ENCODE data around the gene TRAF7. TPM values are rescaled to one million over a fixed set of nuclear protein-coding genes. Genes with fewer than 3 reads are reported as not detected.
A peak's percentile ranks its signal among the peaks of the same experiment; 100 is the strongest.

The TRAF7 gene
- total and polyA plus RNA-seq, 2 of the 13 experiments (the other 11 are each of a cell fraction or from before 2014, with no cell fraction given), result 47.9 to 65.6 TPM

- TF ChIP-seq HOXA7 (CRISPR knock-in tag; IDR thresholded peaks at IDR 0.05) (no peak), SP5 (CRISPR knock-in tag; IDR thresholded peaks at IDR 0.05; ENCODE audit: borderline replicate concordance, low read depth) (no peak), MBD4 (IDR thresholded peaks at IDR 0.05; ENCODE audit: borderline replicate concordance, low read length) (no peak), ISX (CRISPR knock-in tag; conservative IDR thresholded peaks at IDR 0.05) (no peak), ZNF205 (CRISPR knock-in tag; IDR thresholded peaks at IDR 0.05) (no peak), ZBTB43 (CRISPR knock-in tag; conservative IDR thresholded peaks at IDR 0.05) (no peak), ZNF335 (CRISPR knock-in tag; IDR thresholded peaks at IDR 0.05) (no peak), ZKSCAN5 (CRISPR knock-in tag; IDR thresholded peaks at IDR 0.05) (no peak), PTBP1 (IDR thresholded peaks at IDR 0.05; ENCODE audit: low read depth, low read length, poor library complexity, severe bottlenecking) (no peak), ATM (IDR thresholded peaks at IDR 0.05; ENCODE audit: borderline replicate concordance) (no peak), RCOR2 (CRISPR knock-in tag; IDR thresholded peaks at IDR 0.05) (peak; percentile 96), FOSL2 (CRISPR knock-in tag; IDR thresholded peaks at IDR 0.05) (no peak), MTERF4 (CRISPR knock-in tag; IDR thresholded peaks at IDR 0.05) (no peak), ZNF563 (CRISPR knock-in tag; IDR thresholded peaks at IDR 0.05) (no peak), KDM1A (CRISPR knock-in tag; IDR thresholded peaks at IDR 0.05) (peak; percentile 98), TOE1 (CRISPR knock-in tag; IDR thresholded peaks at IDR 0.05) (no peak), ZNF468 (CRISPR knock-in tag; IDR thresholded peaks at IDR 0.05) (0 out of 2 replicates have a peak, but pooled peaks have one; percentile 46), HDAC2 (CRISPR knock-in tag; IDR thresholded peaks at IDR 0.05) (peak; percentile 24; the same call in 1 of the 2 replicates), BATF2 (CRISPR knock-in tag; IDR thresholded peaks at IDR 0.05) (no peak), BRD4 (CRISPR knock-in tag; IDR thresholded peaks at IDR 0.05) (no peak), ZFP36L2 (CRISPR knock-in tag; IDR thresholded peaks at IDR 0.05) (no peak), ZNF180 (CRISPR knock-in tag; IDR thresholded peaks at IDR 0.05; ENCODE audit: borderline replicate concordance, low read depth) (no peak), ZBTB33 (CRISPR knock-in tag; IDR thresholded peaks at IDR 0.05) (peak; percentile 41; the same call in 1 of the 2 replicates), ELF1 (CRISPR knock-in tag; IDR thresholded peaks at IDR 0.05) (0 out of 2 replicates have a peak, but pooled peaks have one; percentile 24), IKZF4 (CRISPR knock-in tag; IDR thresholded peaks at IDR 0.05; ENCODE audit: borderline replicate concordance, low read depth, not compliant biosample characterization) (no peak), NR0B2 (CRISPR knock-in tag; IDR thresholded peaks at IDR 0.05) (no peak), ZNF644 (CRISPR knock-in tag; IDR thresholded peaks at IDR 0.05; ENCODE audit: low read depth) (no peak)
Observed at GRCh38 chr16:2194852-2195321, 39.3 kb downstream of the TRAF7 start (continued).
